Ovary (tissue), 3 donors: Measurements from ENCODE around the gene AFAP1.

Source experiments
- CTCF ChIP-seq, 3 donors: fragments of 450-650 bp in 2 of 3; fragments of 200-600 bp in 1 of 3; IDR thresholded peaks; one replicate each; pipeline versions ENCODE4 v1.5.1 to v1.8.0; 2016 to 2022; ENCODE audit warnings: antibody characterized with exemption in 3 of 3, mild to moderate bottlenecking in 1 of 3
- EP300 ChIP-seq: sonication (generic); formaldehyde crosslinking; IDR thresholded peaks from one replicate; pipeline ENCODE4 v1.6.1; 2017; ENCODE audit warnings: antibody characterized with exemption
- POLR2A ChIP-seq: fragments of 450-650 bp; IDR thresholded peaks from one replicate; pipeline ENCODE4 v1.6.1; 2017; ENCODE audit warnings: antibody characterized with exemption, mild to moderate bottlenecking, moderate library complexity
- donor health status: DM: no; HTN: no; CAD: no.

GRCh38 chr4:7786040-7786439 lies 153.6 kb downstream of the AFAP1 start:
- TF ChIP-seq CTCF (IDR thresholded peaks at IDR 0.05) (no peak), POLR2A (no peak), EP300 (no peak)
